Astrocyte of the cerebellum (primary cell): ENCODE results near the gene NR2F1-AS1.
"Not testable (repeated sequence)": the region's sequence is repeated elsewhere in the genome, so short reads cannot be mapped to it uniquely, and the experiment has no call there.

Experiments
- DNase-seq: peaks from one replicate; pipeline ENCODE4 v3.0.0-alpha.2; 2011; ENCODE audit warnings: low read depth
- H3K4me3 ChIP-seq: 2 replicates; pipeline ENCODE4 v1.5.1; 2011; ENCODE audit warnings: mild to moderate bottlenecking, low read depth, low read length, moderate library complexity
- in situ Hi-C: cut with HindIII; loops from 2 replicates; pipeline ENCODE4 v1.10.0; 2017; ENCODE audit warnings: low sequenced_read_pairs
- TF ChIP-seq, protein P1 (sequence below): IDR thresholded peaks from 2 replicates; pipeline ENCODE4 v1.5.1; 2012; ENCODE audit warnings: low read length, low read depth, moderate library complexity, mild to moderate bottlenecking; ENCODE audit errors: missing control alignments

Gene NR2F1-AS1

GRCh38 chr5:93519740-93520139, 61.3 kb downstream of the NR2F1-AS1 start:
- no peak overlapping the region for H3K4me3 ChIP-seq
- DNase-seq: no peak
- TF ChIP-seq, protein P1, sequence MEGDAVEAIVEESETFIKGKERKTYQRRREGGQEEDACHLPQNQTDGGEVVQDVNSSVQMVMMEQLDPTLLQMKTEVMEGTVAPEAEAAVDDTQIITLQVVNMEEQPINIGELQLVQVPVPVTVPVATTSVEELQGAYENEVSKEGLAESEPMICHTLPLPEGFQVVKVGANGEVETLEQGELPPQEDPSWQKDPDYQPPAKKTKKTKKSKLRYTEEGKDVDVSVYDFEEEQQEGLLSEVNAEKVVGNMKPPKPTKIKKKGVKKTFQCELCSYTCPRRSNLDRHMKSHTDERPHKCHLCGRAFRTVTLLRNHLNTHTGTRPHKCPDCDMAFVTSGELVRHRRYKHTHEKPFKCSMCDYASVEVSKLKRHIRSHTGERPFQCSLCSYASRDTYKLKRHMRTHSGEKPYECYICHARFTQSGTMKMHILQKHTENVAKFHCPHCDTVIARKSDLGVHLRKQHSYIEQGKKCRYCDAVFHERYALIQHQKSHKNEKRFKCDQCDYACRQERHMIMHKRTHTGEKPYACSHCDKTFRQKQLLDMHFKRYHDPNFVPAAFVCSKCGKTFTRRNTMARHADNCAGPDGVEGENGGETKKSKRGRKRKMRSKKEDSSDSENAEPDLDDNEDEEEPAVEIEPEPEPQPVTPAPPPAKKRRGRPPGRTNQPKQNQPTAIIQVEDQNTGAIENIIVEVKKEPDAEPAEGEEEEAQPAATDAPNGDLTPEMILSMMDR: no peak
- in situ Hi-C loops: no loop called here

- TF ChIP-seq, protein P1: no peak
- DNase-seq: no peak
- in situ Hi-C loops: no loop called here
- no peak overlapping the region for H3K4me3 ChIP-seq
Measured at GRCh38 chr5:93517828-93518227, 63.2 kb downstream of the NR2F1-AS1 start.

- TF ChIP-seq, protein P1: no peak
- in situ Hi-C loops: no loop called here
- DNase-seq: no peak
- no peak overlapping the region for H3K4me3 ChIP-seq
Measured at GRCh38 chr5:93513298-93513697, 67.7 kb downstream of the NR2F1-AS1 start.

- no peak overlapping the region for H3K4me3 ChIP-seq
- TF ChIP-seq, protein P1: no peak
- in situ Hi-C loops: no loop called here
- peak; percentile 36 for DNase-seq
Measured at GRCh38 chr5:93512799-93513198, 68.2 kb downstream of the NR2F1-AS1 start.

- no peak overlapping the region for H3K4me3 ChIP-seq
- TF ChIP-seq, protein P1: no peak
- DNase-seq: no peak
- in situ Hi-C loops: no loop called here
Measured at GRCh38 chr5:93511445-93511844, 69.6 kb downstream of the NR2F1-AS1 start.

- in situ Hi-C loops: no loop called here
Measured at GRCh38 chr5:93510626-93511380, 70.2 kb downstream of the NR2F1-AS1 start.

GRCh38 chr5:93505553-93505952, 75.5 kb downstream of the NR2F1-AS1 start:
- in situ Hi-C loops, H3K4me3 ChIP-seq: not testable (repeated sequence)
- DNase-seq: peak; percentile 86

More at GRCh38 chr5:93510626-93511380, 70.2 kb downstream of the NR2F1-AS1 start:
- H3K4me3 ChIP-seq: no peak overlapping the region
- DNase-seq: no peak
- TF ChIP-seq, protein P1: no peak
